ENCODE data around the gene RUBCNL.

- TF ChIP-seq CTCF (IDR thresholded peaks at IDR 0.05), result no peak
- TF ChIP-seq POLR2A (IDR thresholded peaks at IDR 0.05; ENCODE audit: low read depth), result no peak
- no peak for TF ChIP-seq EP300 (IDR thresholded peaks at IDR 0.05)
- TF ChIP-seq POLR2AphosphoS5 (IDR thresholded peaks at IDR 0.05), result no peak
These were observed 27.3 kb downstream of the RUBCNL start for GRCh38 chr13:46359714-46360113.
